Measurements from ENCODE around the gene TAAR8. TPM values are rescaled to one million over a fixed set of nuclear protein-coding genes. Genes with fewer than 3 reads are reported as not detected.

TAAR8 gene
- total RNA-seq, 1 donor from 2014 or later: not detected

GRCh38 chr6:132513831-132514545 is 38.5 kb upstream of the TAAR8 start:
- Mint-ChIP-seq H3K4me1 (ENCODE audit: unreplicated experiment) (peaks cover 32% of the 10 kb centered on the region), H3K27me3 (ENCODE audit: unreplicated experiment) (peaks cover 24% of the 10 kb centered on the region), H3K36me3 (ENCODE audit: unreplicated experiment) (no peaks in the 10 kb centered on the region), H3K4me3 (ENCODE audit: unreplicated experiment) (peak overlapping the region; percentile 98), H3K27ac (ENCODE audit: unreplicated experiment) (no peak overlapping the region), H3K9me3 (ENCODE audit: unreplicated experiment) (no peaks in the 10 kb centered on the region)
- no peak for TF ChIP-seq CTCF (IDR thresholded peaks at IDR 0.05)
- DNase-seq (ENCODE audit: extremely low spot score, unreplicated experiment): no peak

- H3K27ac Mint-ChIP-seq (ENCODE audit: unreplicated experiment): no peak overlapping the region
- no peak for DNase-seq (ENCODE audit: extremely low spot score, unreplicated experiment)
- H3K36me3 Mint-ChIP-seq (ENCODE audit: unreplicated experiment): no peaks in the 10 kb centered on the region
- H3K27me3 Mint-ChIP-seq (ENCODE audit: unreplicated experiment): peaks cover 33% of the 10 kb centered on the region
- H3K4me3 Mint-ChIP-seq (ENCODE audit: unreplicated experiment): no peak overlapping the region
- H3K4me1 Mint-ChIP-seq (ENCODE audit: unreplicated experiment): peaks cover 29% of the 10 kb centered on the region
- no peak for TF ChIP-seq CTCF (IDR thresholded peaks at IDR 0.05)
- no peaks in the 10 kb centered on the region for H3K9me3 Mint-ChIP-seq (ENCODE audit: unreplicated experiment)
These were observed 37.1 kb upstream of the TAAR8 start for GRCh38 chr6:132515386-132515785.

- Mint-ChIP-seq H3K4me1 (ENCODE audit: unreplicated experiment) (no peaks in the 10 kb centered on the region), H3K9me3 (ENCODE audit: unreplicated experiment) (peaks cover 6% of the 10 kb centered on the region), H3K27ac (ENCODE audit: unreplicated experiment) (no peak overlapping the region), H3K36me3 (ENCODE audit: unreplicated experiment) (no peaks in the 10 kb centered on the region), H3K27me3 (ENCODE audit: unreplicated experiment) (peaks cover 46% of the 10 kb centered on the region), H3K4me3 (ENCODE audit: unreplicated experiment) (no peak overlapping the region)
- no peak for TF ChIP-seq CTCF (IDR thresholded peaks at IDR 0.05)
- DNase-seq (ENCODE audit: extremely low spot score, unreplicated experiment): no peak
These were observed 31.5 kb upstream of the TAAR8 start for GRCh38 chr6:132520953-132521352.

DNA sequence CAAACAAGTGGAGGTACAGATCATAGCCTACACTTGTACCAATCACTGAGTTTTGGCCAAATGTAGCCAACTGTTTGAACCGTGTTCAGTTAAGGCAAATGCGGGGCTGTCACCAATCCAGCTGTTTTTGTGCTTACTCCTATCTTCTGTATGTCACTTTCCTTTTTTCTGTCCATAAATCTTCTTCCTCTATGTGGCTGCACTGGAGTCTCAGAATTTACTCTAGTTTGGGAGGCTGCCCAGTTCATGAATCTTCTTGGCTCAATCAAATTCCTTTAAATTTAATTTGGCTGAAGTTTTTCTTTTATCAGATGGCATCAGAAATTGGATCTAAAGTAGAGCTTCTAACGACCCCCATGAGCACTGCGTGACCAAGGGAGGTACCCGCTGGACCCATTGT is 27.8 kb upstream of the TAAR8 start:
- no peak for TF ChIP-seq CTCF (IDR thresholded peaks at IDR 0.05)
- Mint-ChIP-seq H3K4me1 (ENCODE audit: unreplicated experiment) (no peaks in the 10 kb centered on the region), H3K4me3 (ENCODE audit: unreplicated experiment) (no peak overlapping the region), H3K9me3 (ENCODE audit: unreplicated experiment) (peaks cover 6% of the 10 kb centered on the region), H3K27ac (ENCODE audit: unreplicated experiment) (no peak overlapping the region), H3K27me3 (ENCODE audit: unreplicated experiment) (peaks cover 50% of the 10 kb centered on the region), H3K36me3 (ENCODE audit: unreplicated experiment) (no peaks in the 10 kb centered on the region)
- DNase-seq (ENCODE audit: extremely low spot score, unreplicated experiment): no peak

GRCh38 chr6:132525866-132526265 is 26.6 kb upstream of the TAAR8 start:
- no peak for DNase-seq (ENCODE audit: extremely low spot score, unreplicated experiment)
- Mint-ChIP-seq H3K27me3 (ENCODE audit: unreplicated experiment) (peaks cover 45% of the 10 kb centered on the region), H3K4me3 (ENCODE audit: unreplicated experiment) (no peak overlapping the region), H3K27ac (ENCODE audit: unreplicated experiment) (no peak overlapping the region), H3K4me1 (ENCODE audit: unreplicated experiment) (no peaks in the 10 kb centered on the region), H3K9me3 (ENCODE audit: unreplicated experiment) (peaks cover 6% of the 10 kb centered on the region), H3K36me3 (ENCODE audit: unreplicated experiment) (no peaks in the 10 kb centered on the region)
- no peak for TF ChIP-seq CTCF (IDR thresholded peaks at IDR 0.05)

Measured in osteocyte (in vitro differentiated cells).